ENCODE data around the gene IDI1. TPM values are rescaled to one million over a fixed set of nuclear protein-coding genes. Genes with fewer than 3 reads are reported as not detected.
A peak's percentile ranks its signal among the peaks of the same experiment; 100 is the strongest.
"Not testable (repeated sequence)": the region's sequence is repeated elsewhere in the genome, so short reads cannot be mapped to it uniquely, and the experiment has no call there.

The IDI1 gene
- polyA plus RNA-seq, 12 donors, result 32.4 to 63.1 (median 47.3) TPM; not detected in 1

- DNase-seq, result no peak
These were observed 19.8 kb upstream of the IDI1 start for GRCh38 chr10:1068380-1069361.

- not testable (repeated sequence) for DNase-seq
These were observed 17.8 kb upstream of the IDI1 start for GRCh38 chr10:1066734-1067133.

- DNase-seq, result no peak
These were observed 16.0 kb upstream of the IDI1 start for GRCh38 chr10:1064964-1065247.

GRCh38 chr10:1063232-1063865 lies 14.4 kb upstream of the IDI1 start:
- DNase-seq, result no peak

GRCh38 chr10:1061930-1062774 lies 13.2 kb upstream of the IDI1 start:
- no peak for DNase-seq

GRCh38 chr10:1059902-1060301 lies 11.0 kb upstream of the IDI1 start:
- DNase-seq, result no peak

- no peak for DNase-seq
These were observed 9.1 kb upstream of the IDI1 start for GRCh38 chr10:1058017-1058416.

- no peak for DNase-seq
These were observed 8.3 kb upstream of the IDI1 start for GRCh38 chr10:1057106-1057657.

- peak; percentile 88 for DNase-seq
These were observed 7.6 kb upstream of the IDI1 start, which contains the start of gene WDR37 for GRCh38 chr10:1056326-1057105. Gene WDR37 (plus strand): TSS chr10:1056385. CDS start chr10:1072156, 15,771 bp downstream.

- no peak for DNase-seq
These were observed 5.8 kb upstream of the IDI1 start for GRCh38 chr10:1054684-1055083.

- DNase-seq, result no peak
These were observed 1.6 kb upstream of the IDI1 start for GRCh38 chr10:1050554-1050953.

GRCh38 chr10:1050145-1050544 lies 1.2 kb upstream of the IDI1 start:
- no peak for DNase-seq

GRCh38 chr10:1049425-1049958 lies 573 bp upstream of the IDI1 start:
- DNase-seq, result no peak

- no peak for DNase-seq
These were observed 579 bp downstream of the IDI1 start for GRCh38 chr10:1048349-1048731.

- DNase-seq, result no peak
These were observed 982 bp downstream of the IDI1 start for GRCh38 chr10:1047937-1048336.

- DNase-seq, result no peak
These were observed 3.5 kb downstream of the IDI1 start for GRCh38 chr10:1045415-1045814.

- DNase-seq, result no peak
These were observed 4.0 kb downstream of the IDI1 start for GRCh38 chr10:1044964-1045363.

- no peak for DNase-seq
These were observed 4.8 kb downstream of the IDI1 start for GRCh38 chr10:1044146-1044545.

- no peak for DNase-seq
These were observed 5.4 kb downstream of the IDI1 start for GRCh38 chr10:1043532-1043995.

GRCh38 chr10:1041514-1041913 lies 7.4 kb downstream of the IDI1 start:
- DNase-seq, result no peak

GRCh38 chr10:1040133-1040532 lies 8.8 kb downstream of the IDI1 start:
- no peak for DNase-seq

All from muscle of arm (tissue), 12 donors.